Dendritic cell treated with granulocyte-macrophage colony-stimulating factor and Interleukin-4, amounts not matched to agents 40 ng/mL and 50 ng/mL, for 4 days (primary cell): Measurements from ENCODE around the gene NCF4.

Experiments
- H3K27ac Mint-ChIP-seq: one replicate; pipeline ENCODE4 v1.8.0; 2022; ENCODE audit warnings: mild to moderate bottlenecking, mixed read lengths
- H3K27me3 Mint-ChIP-seq: one replicate; pipeline ENCODE4 v1.8.0; 2022; ENCODE audit warnings: mild to moderate bottlenecking, mixed read lengths
- H3K36me3 Mint-ChIP-seq: one replicate; pipeline ENCODE4 v1.8.0; 2022; ENCODE audit warnings: low read depth, mixed read lengths
- H3K4me1 Mint-ChIP-seq: one replicate; pipeline ENCODE4 v1.8.0; 2022; ENCODE audit warnings: low read depth, mixed read lengths
- H3K4me3 Mint-ChIP-seq: one replicate; pipeline ENCODE4 v1.8.0; 2022; ENCODE audit warnings: mild to moderate bottlenecking, moderate library complexity, mixed read lengths
- H3K9me3 Mint-ChIP-seq: one replicate; pipeline ENCODE4 v1.8.0; 2022; ENCODE audit warnings: mixed read lengths
- intact Hi-C: fragments of 100-400 bp; cut with micrococcal nuclease; formaldehyde crosslinking; loops from one replicate; pipeline ENCODE4 v1.15.0; 2022

The NCF4 gene

GRCh38 chr22:36852056-36852973 lies 8.5 kb upstream of the NCF4 start:
- H3K36me3 Mint-ChIP-seq: no peaks in the 10 kb centered on the region
- intact Hi-C loops: loop anchor here (5.0 kb wide), 1 partner anchor 305 kb away; no protein-coding TSS in a partner anchor
- H3K27ac Mint-ChIP-seq: peak overlapping the region; percentile 83
- peaks cover 22% of the 10 kb centered on the region for H3K4me1 Mint-ChIP-seq
- H3K4me3 Mint-ChIP-seq: no peak overlapping the region
- peaks cover 38% of the 10 kb centered on the region for H3K27me3 Mint-ChIP-seq
- H3K9me3 Mint-ChIP-seq: no peaks in the 10 kb centered on the region

GRCh38 chr22:36853407-36854099 lies 7.3 kb upstream of the NCF4 start:
- H3K4me1 Mint-ChIP-seq: peaks cover 34% of the 10 kb centered on the region
- H3K27me3 Mint-ChIP-seq: peaks cover 28% of the 10 kb centered on the region
- H3K27ac Mint-ChIP-seq: peak overlapping the region; percentile 83
- intact Hi-C loops: loop anchor here (5.0 kb wide), 1 partner anchor 306 kb away; no protein-coding TSS in a partner anchor
- H3K4me3 Mint-ChIP-seq: peak overlapping the region; percentile 44
- no peaks in the 10 kb centered on the region for H3K9me3 Mint-ChIP-seq
- H3K36me3 Mint-ChIP-seq: no peaks in the 10 kb centered on the region

GRCh38 chr22:36855478-36855877 lies 5.3 kb upstream of the NCF4 start:
- H3K36me3 Mint-ChIP-seq: no peaks in the 10 kb centered on the region
- intact Hi-C loops: no loop called here
- peaks cover 12% of the 10 kb centered on the region for H3K27me3 Mint-ChIP-seq
- H3K4me3 Mint-ChIP-seq: no peak overlapping the region
- H3K9me3 Mint-ChIP-seq: no peaks in the 10 kb centered on the region
- peaks cover 53% of the 10 kb centered on the region for H3K4me1 Mint-ChIP-seq
- no peak overlapping the region for H3K27ac Mint-ChIP-seq

- H3K4me3 Mint-ChIP-seq: peak overlapping the region; percentile 63
These were observed 4.5 kb upstream of the NCF4 start for GRCh38 chr22:36856121-36856791.

GRCh38 chr22:36856792-36857135 lies 4.0 kb upstream of the NCF4 start:
- Mint-ChIP-seq H3K27ac (peak overlapping the region; percentile 40), H3K27me3 (peaks cover 3% of the 10 kb centered on the region), H3K36me3 (no peaks in the 10 kb centered on the region), H3K4me3 (no peak overlapping the region), H3K9me3 (no peaks in the 10 kb centered on the region), H3K4me1 (peaks cover 59% of the 10 kb centered on the region)
- intact Hi-C loops: loop anchor here (1.0 to 2.0 kb wide), 3 partner anchors 56 to 122 kb away; partner anchors contain the start of gene CSF2RB

More at GRCh38 chr22:36856121-36856791, 4.5 kb upstream of the NCF4 start:
- Mint-ChIP-seq H3K4me1 (peaks cover 58% of the 10 kb centered on the region), H3K9me3 (no peaks in the 10 kb centered on the region), H3K27ac (peak overlapping the region; percentile 40), H3K27me3 (peaks cover 5% of the 10 kb centered on the region), H3K36me3 (no peaks in the 10 kb centered on the region)
- intact Hi-C loops: loop anchor here (1.0 to 2.0 kb wide), 3 partner anchors 57 to 122 kb away; partner anchors contain the start of gene CSF2RB

GRCh38 chr22:36858156-36858555 lies 2.6 kb upstream of the NCF4 start:
- Mint-ChIP-seq H3K4me3 (no peak overlapping the region), H3K36me3 (peaks cover 3% of the 10 kb centered on the region), H3K27ac (peak overlapping the region; percentile 6), H3K4me1 (peaks cover 70% of the 10 kb centered on the region), H3K27me3 (no peaks in the 10 kb centered on the region), H3K9me3 (no peaks in the 10 kb centered on the region)
- intact Hi-C loops: no loop called here

- H3K4me1 Mint-ChIP-seq: peaks cover 73% of the 10 kb centered on the region
- H3K27ac Mint-ChIP-seq: peak overlapping the region; percentile 91
- intact Hi-C loops: no loop called here
- H3K9me3 Mint-ChIP-seq: no peaks in the 10 kb centered on the region
- H3K27me3 Mint-ChIP-seq: no peaks in the 10 kb centered on the region
- peaks cover 11% of the 10 kb centered on the region for H3K36me3 Mint-ChIP-seq
- H3K4me3 Mint-ChIP-seq: no peak overlapping the region
These were observed 1.8 kb upstream of the NCF4 start for GRCh38 chr22:36858966-36859365.

GRCh38 chr22:36860017-36860416 lies 789 bp upstream of the NCF4 start:
- H3K27me3 Mint-ChIP-seq: no peaks in the 10 kb centered on the region
- no peak overlapping the region for H3K4me3 Mint-ChIP-seq
- peaks cover 83% of the 10 kb centered on the region for H3K4me1 Mint-ChIP-seq
- peak overlapping the region; percentile 91 for H3K27ac Mint-ChIP-seq
- intact Hi-C loops: loop anchor here (5.0 kb wide), 1 partner anchor 107 kb away; no protein-coding TSS in a partner anchor
- no peaks in the 10 kb centered on the region for H3K9me3 Mint-ChIP-seq
- H3K36me3 Mint-ChIP-seq: peaks cover 21% of the 10 kb centered on the region

GRCh38 chr22:36860438-36860820 lies 377 bp upstream of the NCF4 start:
- no peaks in the 10 kb centered on the region for H3K9me3 Mint-ChIP-seq
- intact Hi-C loops: loop anchor here (5.0 kb wide), 1 partner anchor 107 kb away; no protein-coding TSS in a partner anchor
- H3K4me1 Mint-ChIP-seq: peaks cover 87% of the 10 kb centered on the region
- peak overlapping the region; percentile 78 for H3K4me3 Mint-ChIP-seq
- no peaks in the 10 kb centered on the region for H3K27me3 Mint-ChIP-seq
- H3K36me3 Mint-ChIP-seq: peaks cover 25% of the 10 kb centered on the region
- H3K27ac Mint-ChIP-seq: peak overlapping the region; percentile 91

- H3K36me3 Mint-ChIP-seq: peaks cover 46% of the 10 kb centered on the region
- peaks cover 92% of the 10 kb centered on the region for H3K4me1 Mint-ChIP-seq
- no peaks in the 10 kb centered on the region for H3K9me3 Mint-ChIP-seq
- peak overlapping the region; percentile 78 for H3K4me3 Mint-ChIP-seq
- H3K27ac Mint-ChIP-seq: peak overlapping the region; percentile 91
- no peaks in the 10 kb centered on the region for H3K27me3 Mint-ChIP-seq
- intact Hi-C loops: loop anchor here (5.0 kb wide), 1 partner anchor 105 kb away; no protein-coding TSS in a partner anchor
These were observed 1.7 kb downstream of the NCF4 start for GRCh38 chr22:36862251-36863242.

- Mint-ChIP-seq H3K27ac (peak overlapping the region; percentile 91), H3K4me3 (peak overlapping the region; percentile 78), H3K4me1 (peaks cover 91% of the 10 kb centered on the region), H3K36me3 (peaks cover 54% of the 10 kb centered on the region), H3K27me3 (no peaks in the 10 kb centered on the region), H3K9me3 (no peaks in the 10 kb centered on the region)
- intact Hi-C loops: loop anchor here (5.0 kb wide), 1 partner anchor 104 kb away; no protein-coding TSS in a partner anchor
These were observed 2.5 kb downstream of the NCF4 start for GRCh38 chr22:36863281-36863680.

GRCh38 chr22:36863979-36864378 lies 3.2 kb downstream of the NCF4 start:
- no peak overlapping the region for H3K4me3 Mint-ChIP-seq
- intact Hi-C loops: loop anchor here (5.0 kb wide), 1 partner anchor 103 kb away; no protein-coding TSS in a partner anchor

More at GRCh38 chr22:36863979-36864378, 3.2 kb downstream of the NCF4 start:
- Mint-ChIP-seq H3K27me3 (no peaks in the 10 kb centered on the region), H3K9me3 (no peaks in the 10 kb centered on the region), H3K36me3 (peaks cover 61% of the 10 kb centered on the region), H3K4me1 (peaks cover 91% of the 10 kb centered on the region), H3K27ac (peak overlapping the region; percentile 49)
